Stimulated activated CD8-positive, alpha-beta memory T cell treated with anti-CD3 and anti-CD28 coated beads, Interleukin-7, amount 100 ng/mL, for 24 hours (primary cell): Measurements from ENCODE around the gene CAVIN2.

Experiments
- DNase-seq: peaks from one replicate; pipeline ENCODE4 v3.0.0-alpha.2; 2020; ENCODE audit warnings: low read depth

The CAVIN2 gene

GRCh38 chr2:191839918-191840804, 6.7 kb downstream of the CAVIN2 start:
- no peak for DNase-seq

- DNase-seq, result no peak
Measured at GRCh38 chr2:191838526-191838925, 8.4 kb downstream of the CAVIN2 start.

- no peak for DNase-seq
Measured at GRCh38 chr2:191836853-191837769, 9.8 kb downstream of the CAVIN2 start.

GRCh38 chr2:191836471-191836852, 10.4 kb downstream of the CAVIN2 start:
- DNase-seq, result no peak

GRCh38 chr2:191835539-191836350, 11.1 kb downstream of the CAVIN2 start:
- DNase-seq, result no peak

- DNase-seq, result no peak
Measured at GRCh38 chr2:191835100-191835499, 11.8 kb downstream of the CAVIN2 start.

GRCh38 chr2:191833356-191833755, 13.5 kb downstream of the CAVIN2 start:
- no peak for DNase-seq

- DNase-seq, result no peak
Measured at GRCh38 chr2:191832668-191833067, 14.2 kb downstream of the CAVIN2 start.

GRCh38 chr2:191831410-191831994, 15.4 kb downstream of the CAVIN2 start:
- DNase-seq, result no peak

- no peak for DNase-seq
Measured at GRCh38 chr2:191824398-191824797, 22.5 kb downstream of the CAVIN2 start.

GRCh38 chr2:191821078-191821477, 25.8 kb downstream of the CAVIN2 start:
- no peak for DNase-seq

- no peak for DNase-seq
Measured at GRCh38 chr2:191818725-191819350, 28.1 kb downstream of the CAVIN2 start.

GRCh38 chr2:191818133-191818532, 28.8 kb downstream of the CAVIN2 start:
- no peak for DNase-seq

- DNase-seq, result no peak
Measured at GRCh38 chr2:191815010-191815409, 31.9 kb downstream of the CAVIN2 start.

- DNase-seq, result no peak
Measured at GRCh38 chr2:191813943-191814342, 32.9 kb downstream of the CAVIN2 start.

GRCh38 chr2:191811807-191812602, 34.9 kb downstream of the CAVIN2 start:
- no peak for DNase-seq

GRCh38 chr2:191806396-191806795, 40.5 kb downstream of the CAVIN2 start:
- DNase-seq, result no peak

- DNase-seq, result no peak
Measured at GRCh38 chr2:191804766-191805165, 42.1 kb downstream of the CAVIN2 start.

- no peak for DNase-seq
Measured at GRCh38 chr2:191803007-191803406, 43.9 kb downstream of the CAVIN2 start.

GRCh38 chr2:191802180-191802579, 44.7 kb downstream of the CAVIN2 start:
- DNase-seq, result no peak
